Measurements from ENCODE around the gene UQCC3.

The UQCC3 gene

DNA sequence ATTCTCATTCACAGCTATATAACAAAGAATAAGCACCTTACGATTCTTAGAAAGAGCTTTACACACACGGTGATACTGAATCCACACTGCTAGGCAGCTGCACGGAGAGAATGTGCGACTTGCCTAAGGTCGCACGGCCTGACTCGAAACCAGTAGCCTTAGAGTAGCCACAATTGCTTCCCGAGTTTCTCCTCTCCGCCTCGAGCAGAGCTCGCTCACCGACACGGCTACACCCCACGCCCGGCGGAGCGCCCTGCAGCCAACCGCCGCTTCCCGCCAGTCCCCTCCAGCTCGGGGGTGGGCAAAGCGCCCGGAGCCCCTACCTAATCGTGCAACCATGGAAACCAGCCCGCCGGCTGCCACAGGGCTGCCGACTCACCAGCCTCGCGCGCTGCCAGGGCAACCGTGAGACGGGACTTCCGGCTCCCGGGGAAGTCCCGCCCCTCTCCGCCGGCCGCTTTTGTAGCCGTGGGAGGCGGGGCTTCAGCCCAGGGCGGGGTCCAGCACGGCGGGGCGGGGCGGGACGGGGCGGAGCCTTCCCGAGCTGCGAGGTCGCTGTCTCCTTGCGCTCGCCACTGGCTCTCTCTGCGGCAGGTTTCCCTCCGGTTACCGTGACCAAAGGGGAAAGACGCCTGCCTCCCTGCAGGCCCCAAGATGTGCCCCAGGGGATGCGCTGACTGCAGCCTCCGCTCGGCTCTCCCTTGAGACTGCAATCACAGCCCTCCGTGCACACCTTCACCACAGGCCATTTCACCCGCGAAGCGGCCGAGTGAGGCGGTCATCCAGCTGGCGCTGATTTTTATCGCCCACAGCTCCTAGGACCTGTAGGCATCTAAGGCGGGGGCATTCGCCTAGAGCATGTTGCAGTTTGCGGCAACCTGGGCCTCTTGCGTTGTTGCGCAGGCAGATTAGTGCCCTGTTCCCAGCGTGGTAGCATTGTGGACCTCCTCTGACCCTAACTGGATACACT lies 34.7 kb downstream of the UQCC3 start:
- peak; percentile 95 for DNase-seq

DNA sequence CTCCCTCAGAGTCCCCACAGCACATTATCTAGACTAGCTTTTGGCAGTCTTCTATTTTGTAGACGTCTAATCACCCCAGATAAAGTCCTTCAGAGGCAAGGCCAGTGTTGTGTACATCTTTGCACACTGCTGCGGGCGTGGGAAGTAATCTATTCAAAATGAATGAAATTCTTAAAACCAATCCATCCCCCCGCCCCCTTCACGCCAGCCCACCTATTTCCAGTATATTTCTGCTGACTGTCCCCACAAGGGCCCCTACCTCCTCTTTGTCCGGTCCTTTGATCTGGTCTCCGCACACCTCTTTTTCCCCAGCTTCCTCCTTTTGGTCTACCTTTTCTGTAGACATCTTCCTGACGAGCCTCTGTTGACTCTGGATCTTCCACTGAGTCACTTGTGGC lies 35.4 kb downstream of the UQCC3 start:
- no peak for DNase-seq

DNA sequence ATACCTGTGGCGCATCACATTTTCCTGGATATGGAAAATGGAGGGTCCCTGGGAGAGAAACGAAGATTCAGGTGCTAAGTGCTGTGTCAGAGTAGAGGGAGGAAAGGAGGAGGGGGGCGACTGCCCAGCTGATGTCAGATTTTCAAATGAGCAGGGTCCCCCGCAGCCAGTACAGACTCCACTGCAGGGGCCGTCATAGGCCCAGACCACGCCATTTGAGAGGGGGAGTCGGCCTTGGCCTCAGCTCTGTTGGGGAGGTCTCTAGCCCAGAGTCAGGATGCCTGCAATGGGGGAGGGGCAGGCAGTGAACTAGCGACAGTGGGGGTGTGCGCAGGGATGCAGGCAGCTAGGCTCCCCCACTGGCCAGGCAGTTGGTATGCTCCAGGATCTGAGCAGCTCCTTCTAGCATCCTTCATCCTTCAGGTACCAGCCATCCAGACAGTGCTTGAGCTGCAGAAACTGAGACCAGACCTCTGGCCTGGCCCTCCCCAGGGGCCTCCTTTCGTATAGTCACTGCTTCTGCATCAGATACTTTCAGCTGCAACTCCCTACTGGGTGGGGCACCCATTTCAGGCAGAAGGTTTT lies 35.9 kb downstream of the UQCC3 start, which contains the start of the genes BSCL2 and GNG3:
Gene BSCL2 (minus strand): TSS at position 148 of the 585 bp plus-strand sequence. CDS start 229 bp downstream, outside the sequence.
Gene GNG3 (plus strand): TSS at position 400 of the 585 bp plus-strand sequence. CDS start 620 bp downstream, outside the sequence.
- no peak for DNase-seq

DNA sequence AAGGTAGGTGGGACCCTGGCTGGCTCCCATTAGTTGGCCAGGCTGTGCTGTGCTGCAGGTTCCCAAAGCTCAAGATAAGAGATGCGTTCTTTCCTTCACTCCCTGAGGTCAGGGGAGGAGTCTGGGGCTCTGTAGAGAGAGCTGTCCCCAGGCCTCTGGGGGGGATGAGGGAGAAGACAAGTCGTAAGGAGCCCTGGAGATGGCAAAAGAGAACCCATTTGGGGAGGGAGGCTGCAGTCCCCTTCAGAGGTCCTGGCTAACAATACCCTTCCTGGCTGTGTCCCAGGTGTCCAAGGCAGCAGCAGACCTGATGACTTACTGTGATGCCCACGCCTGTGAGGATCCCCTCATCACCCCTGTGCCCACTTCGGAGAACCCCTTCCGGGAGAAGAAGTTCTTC lies 36.9 kb downstream of the UQCC3 start:
- no peak for DNase-seq

DNA sequence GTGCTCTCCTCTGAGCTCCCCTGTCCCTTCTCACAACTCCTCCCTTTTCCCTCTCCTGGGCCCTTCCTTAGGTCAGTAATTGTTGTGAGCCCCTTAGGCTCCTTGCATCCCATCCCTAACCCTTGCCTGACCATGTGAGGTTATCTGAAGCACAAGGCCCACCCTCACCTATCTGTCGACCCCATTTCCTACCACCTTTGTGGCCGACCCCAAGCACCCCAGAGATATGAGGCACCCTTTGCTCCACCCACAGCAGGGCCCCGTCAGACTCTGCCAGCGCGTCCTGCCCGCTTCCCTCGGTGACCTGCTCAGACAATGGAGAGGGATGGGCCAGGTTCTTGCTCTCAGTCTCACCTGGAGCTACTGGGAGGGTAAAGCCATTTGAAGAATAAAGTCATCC lies 37.3 kb downstream of the UQCC3 start:
- DNase-seq, result no peak

DNA sequence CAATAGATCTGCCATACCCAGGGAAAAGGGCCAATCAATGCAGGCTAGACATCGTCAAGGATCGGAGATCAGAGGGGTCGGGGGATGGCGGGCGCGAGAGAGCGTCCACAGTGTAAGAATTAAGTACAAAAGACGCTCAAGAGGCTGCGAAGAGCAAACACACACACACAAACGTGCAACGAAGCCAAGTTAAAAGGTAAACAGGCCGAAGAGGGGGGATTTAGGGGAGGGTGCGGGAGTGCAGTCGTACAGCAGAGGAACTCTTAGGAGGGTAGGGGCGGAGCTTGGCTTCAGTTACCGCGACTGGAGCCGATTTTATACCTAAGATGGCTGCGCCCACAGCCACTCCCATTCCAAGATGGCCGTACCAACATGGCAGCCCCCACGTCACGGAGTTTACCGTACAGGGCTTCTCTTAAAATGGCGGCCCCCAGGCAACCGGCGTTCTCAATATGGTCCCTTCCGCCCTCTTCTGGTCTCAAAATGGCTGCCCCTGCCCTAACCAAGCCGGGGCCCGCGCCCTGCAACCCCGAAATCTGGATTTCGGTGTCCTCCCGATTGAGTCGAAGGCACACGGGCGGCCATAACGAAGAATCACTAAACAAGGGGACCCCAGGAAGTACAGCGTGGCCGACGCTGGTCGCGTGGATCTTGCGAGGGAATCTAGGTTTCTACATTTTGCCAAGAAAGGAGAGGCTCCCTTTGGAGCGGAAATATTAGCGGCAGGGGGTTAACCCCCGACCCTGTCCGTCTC lies 38.0 kb downstream of the UQCC3 start:
- DNase-seq, result peak; percentile 98

DNA sequence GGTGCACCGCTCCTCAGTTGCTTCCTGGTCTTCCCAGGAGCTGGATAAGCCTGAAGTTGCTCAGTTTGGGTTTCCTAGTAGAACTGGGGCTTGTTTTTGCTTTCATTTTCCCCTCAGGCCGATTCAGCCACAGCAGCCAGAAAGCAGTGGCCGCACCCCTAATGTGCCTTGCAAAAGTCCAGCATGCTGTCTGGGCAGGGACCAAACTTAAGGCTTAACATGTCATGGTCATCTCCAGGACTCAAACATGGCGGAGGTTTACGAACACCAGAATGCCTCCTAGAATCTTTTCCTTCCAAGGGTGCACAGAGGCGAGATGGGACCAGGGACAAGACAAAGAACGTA lies 38.5 kb downstream of the UQCC3 start:
- DNase-seq, result peak; percentile 80

DNA sequence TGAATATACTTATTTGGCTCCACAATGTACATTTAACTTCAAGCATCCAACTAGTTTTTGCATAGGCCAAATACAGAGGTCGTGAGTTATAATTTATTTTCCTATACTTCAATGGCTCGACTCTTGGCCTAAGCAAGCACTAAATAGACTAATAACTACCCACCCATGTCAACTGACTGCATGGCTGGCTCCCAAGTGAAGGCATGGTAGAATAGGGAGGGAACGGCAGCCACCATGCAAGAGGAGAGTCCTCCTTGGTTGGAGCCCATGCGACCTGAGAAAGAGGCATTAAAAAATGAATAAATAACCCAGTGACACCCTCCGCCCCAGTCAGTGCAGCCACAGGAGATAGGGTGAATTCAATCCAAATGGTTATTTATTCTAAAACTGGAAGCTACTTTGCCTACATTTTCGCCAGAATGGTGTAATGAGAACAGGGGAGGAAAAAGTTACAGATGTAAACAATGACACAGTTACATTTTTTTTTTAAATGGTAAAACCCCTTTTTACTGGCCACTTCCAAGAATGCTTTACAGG lies 40.9 kb downstream of the UQCC3 start:
- no peak for DNase-seq

DNA sequence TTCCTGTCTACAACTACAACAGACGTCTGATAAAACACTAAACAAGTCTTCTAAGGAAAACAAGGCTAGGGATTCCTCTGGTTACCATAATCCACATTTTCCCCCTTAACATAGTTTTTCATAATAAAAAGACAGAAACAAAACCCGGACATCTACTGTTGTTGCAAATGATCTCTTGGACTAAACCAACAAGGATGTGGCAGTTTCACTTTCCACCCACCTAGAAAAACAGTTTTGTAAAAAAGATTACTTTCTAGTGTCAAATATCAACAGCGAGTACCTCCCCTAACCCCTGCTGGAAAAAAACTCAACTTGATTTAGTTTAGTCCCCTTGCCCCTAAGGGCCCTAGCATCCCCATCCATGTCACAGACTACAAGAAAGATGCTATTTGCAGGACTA lies 41.4 kb downstream of the UQCC3 start:
- DNase-seq, result no peak

DNA sequence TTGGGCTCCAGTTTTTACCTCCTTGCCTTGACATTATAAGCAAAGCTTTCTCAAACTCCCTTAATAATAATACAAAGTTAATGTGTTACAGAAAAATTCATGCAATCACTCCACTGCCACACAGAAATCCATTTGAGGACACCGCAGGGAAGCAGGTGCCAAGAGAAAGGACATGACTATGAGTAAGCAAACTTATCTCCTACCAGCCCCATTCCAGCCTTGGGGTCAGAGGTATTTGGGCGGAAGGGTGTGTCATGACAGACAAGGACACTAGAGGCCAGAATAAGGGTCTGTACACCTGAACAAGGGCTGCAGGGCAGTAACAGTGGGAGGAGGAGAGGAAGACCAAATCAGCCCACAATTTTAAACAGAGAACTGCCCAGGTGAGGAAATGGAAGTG lies 41.9 kb downstream of the UQCC3 start:
- no peak for DNase-seq

DNA sequence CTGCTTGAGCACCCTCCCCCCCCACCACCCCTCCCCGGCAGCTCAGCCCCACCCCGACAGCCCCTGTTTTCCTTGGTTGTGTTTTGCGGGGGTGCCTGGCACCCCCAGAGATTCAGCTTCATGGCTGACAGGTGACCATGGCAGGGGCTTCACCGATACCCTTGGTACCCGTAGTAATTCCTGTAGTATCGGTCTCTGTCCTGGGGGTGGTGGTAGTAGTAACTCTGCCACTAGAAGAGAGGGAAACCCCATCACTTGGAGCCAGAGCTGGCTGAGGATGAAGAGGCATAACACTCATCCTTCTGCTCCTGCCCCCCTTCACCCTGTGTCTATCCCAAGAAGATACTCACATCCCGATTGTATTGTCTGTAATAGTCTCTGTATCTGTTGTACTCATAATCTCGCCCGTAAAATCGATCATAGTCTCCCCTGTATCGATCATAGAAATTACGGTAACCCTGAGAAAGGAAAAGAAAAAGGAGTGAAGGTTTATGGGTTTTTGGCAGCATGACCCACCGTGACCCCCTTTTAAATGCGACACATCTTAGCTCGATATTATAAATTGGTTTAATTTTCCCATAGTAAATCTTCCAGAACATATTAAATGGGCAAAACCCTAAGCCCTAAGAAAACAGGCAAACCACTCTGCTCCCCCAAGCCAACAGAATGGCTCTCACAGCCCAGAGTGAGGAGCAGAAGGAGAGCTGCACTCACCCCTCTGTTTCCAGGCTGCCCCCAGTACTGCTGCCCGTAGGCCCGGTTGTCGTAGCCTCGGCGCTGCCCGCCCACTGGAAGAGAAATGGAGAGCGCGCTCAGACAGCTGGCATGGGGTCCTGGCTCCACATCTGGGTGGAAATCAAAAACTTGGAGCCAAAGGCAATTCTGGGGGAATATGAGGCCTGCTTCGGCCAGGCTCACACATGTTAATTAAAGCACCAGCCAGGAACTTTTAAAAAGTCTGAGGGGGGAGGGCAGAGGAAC lies 44.0 kb downstream of the UQCC3 start:
- no peak for DNase-seq

DNA sequence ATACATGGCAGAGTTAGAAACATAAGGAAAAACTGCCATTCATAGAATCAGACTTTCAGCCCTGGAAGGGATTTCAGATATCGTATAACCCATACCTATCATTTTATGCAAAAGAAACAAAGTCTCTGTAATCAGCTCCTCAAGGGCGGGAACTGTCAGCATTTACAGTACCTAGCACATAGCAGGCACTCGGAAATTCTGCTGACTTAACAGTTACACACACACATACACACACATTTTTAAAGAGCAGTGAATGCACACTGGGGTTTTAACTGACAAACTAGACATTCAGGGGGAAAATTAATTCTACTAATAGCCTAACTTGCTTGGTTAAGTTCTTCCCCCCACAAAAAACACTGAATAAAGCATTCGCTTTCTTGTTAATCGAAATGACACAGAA lies 44.7 kb downstream of the UQCC3 start:
- no peak for DNase-seq

DNA sequence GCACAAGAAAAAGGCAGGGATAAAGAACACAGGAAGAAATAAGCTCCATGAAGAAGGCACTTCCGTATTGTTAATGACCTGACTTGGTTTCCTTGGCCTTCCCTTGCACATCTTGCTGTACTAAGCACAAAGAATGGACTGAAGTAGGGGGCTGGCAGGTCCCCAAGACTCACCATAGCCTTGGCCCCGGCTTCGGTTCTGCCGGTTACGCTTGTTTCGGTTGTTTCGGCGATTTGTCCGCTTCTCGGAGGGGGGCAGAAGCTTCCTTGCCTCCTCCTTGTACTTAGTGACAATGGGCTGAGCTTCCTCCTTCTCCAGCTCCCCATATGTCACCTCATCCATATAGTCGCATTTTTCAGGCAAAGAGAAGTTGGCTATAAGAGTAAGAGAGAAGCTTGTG lies 45.3 kb downstream of the UQCC3 start:
- no peak for DNase-seq

DNA sequence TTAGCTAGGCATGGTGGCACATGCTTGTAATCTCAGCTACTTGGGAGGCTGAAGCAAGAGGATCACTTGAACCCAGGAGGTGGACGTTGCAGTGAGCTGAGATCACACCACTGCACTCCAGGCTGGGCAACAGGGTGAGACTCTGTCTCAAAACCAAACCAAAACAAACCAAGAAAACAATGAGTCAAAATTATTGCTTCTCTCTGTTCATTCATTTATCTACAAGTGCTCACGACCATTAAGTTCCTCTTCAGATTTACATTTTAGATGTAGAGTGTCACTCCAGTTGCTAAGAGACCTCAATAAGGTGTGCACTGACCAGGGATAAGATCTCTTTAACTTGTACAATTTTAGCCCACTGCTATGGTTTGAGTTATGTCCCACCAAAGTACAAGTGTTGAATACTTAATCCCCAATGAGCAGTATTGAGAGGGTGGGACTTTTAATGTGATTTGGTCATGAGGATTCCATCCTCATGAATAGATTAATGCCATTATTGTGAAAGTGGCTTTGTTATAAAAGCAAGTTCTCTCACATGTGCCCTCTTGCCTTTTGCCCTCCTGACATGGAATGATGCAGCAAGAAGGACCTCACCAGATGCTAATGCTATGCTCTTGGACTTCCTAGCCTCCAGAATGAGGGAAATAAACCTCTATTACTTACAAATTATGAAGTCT lies 48.0 kb downstream of the UQCC3 start:
- DNase-seq, result no peak

DNA sequence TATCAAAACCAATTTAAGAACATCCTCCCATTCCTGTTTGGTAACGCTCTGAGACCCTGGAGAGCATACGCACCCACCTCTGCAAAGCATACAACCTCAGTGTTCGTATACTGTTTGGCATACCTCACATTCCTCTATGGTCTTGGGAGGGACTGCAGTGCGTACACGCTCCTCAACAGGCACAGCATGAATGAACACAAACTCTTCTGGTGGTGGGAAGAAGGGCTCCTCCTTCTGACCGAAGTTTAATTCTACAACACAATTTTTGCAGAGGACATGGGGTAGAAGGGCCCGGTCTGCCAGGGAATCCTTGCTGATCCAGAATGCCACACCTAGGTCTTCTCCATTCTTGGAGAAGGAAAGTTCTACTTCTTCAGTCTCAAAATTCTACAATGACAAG lies 50.5 kb downstream of the UQCC3 start:
- no peak for DNase-seq
